HepG2 (cell line): ENCODE data around the gene INTS3. TPM values are rescaled to one million over a fixed set of nuclear protein-coding genes. Genes with fewer than 3 reads are reported as not detected.

Experiments used
- DMTF1 ChIP-seq: sonication (generic); formaldehyde crosslinking; IDR thresholded peaks from 2 replicates; pipeline ENCODE4 v1.4.0; 2020; ENCODE audit warnings: mild to moderate bottlenecking, missing genetic modification reagents
- FOXA1 ChIP-seq, 2 experiments: fragments of 450-650 bp in 1 of 2; sonication (generic) in 1 of 2; formaldehyde crosslinking in 1 of 2; IDR thresholded peaks; 2 replicates each; pipeline versions ENCODE4 v1.4.0 to v1.6.1; 2016 to 2020; ENCODE audit warnings: missing genetic modification reagents in 1 of 2
- GFI1 ChIP-seq: sonication (generic); formaldehyde crosslinking; IDR thresholded peaks from 2 replicates; pipeline ENCODE4 v1.5.0; 2020; ENCODE audit warnings: missing genetic modification reagents, mild to moderate bottlenecking, borderline replicate concordance
- HBP1 ChIP-seq: IDR thresholded peaks from 2 replicates; pipeline ENCODE4 v1.6.1; 2016; ENCODE audit warnings: low read depth, control low read depth
- HMGA1 ChIP-seq: sonication (generic); formaldehyde crosslinking; conservative IDR thresholded peaks from 2 replicates; pipeline ENCODE4 v1.4.0; 2020; ENCODE audit warnings: missing genetic modification reagents
- JARID2 ChIP-seq: sonication (generic); formaldehyde crosslinking; IDR thresholded peaks from 2 replicates; pipeline ENCODE4 v1.8.1; 2023; ENCODE audit warnings: missing genetic modification reagents, inconsistent platforms; ENCODE audit not compliant: insufficient replicate concordance
- MXD1 ChIP-seq: sonication (generic); formaldehyde crosslinking; IDR thresholded peaks from 2 replicates; pipeline ENCODE4 v1.4.0; 2020; ENCODE audit warnings: mild to moderate bottlenecking, missing genetic modification reagents
- NR2F6 ChIP-seq, 2 experiments: IDR thresholded peaks; 2 replicates each; pipeline ENCODE4 v1.6.1; 2016; ENCODE audit warnings: antibody characterized with exemption in 1 of 2, mild to moderate bottlenecking in 1 of 2
- PCBP1 ChIP-seq: fragments of 200-400 bp; formaldehyde crosslinking; IDR thresholded peaks from 2 replicates; pipeline ENCODE4 v1.6.1; 2017; ENCODE audit warnings: mild to moderate bottlenecking, low read depth, low read length, borderline replicate concordance
- PHB2 ChIP-seq: fragments of 450-650 bp; IDR thresholded peaks from 2 replicates; pipeline ENCODE4 v1.6.1; 2018; ENCODE audit not compliant: partially characterized antibody
- PLRG1 ChIP-seq: fragments of 450-650 bp; conservative IDR thresholded peaks from 2 replicates; pipeline ENCODE4 v1.6.1; 2016
- POLR2A ChIP-seq, 2 experiments: IDR thresholded peaks; 2 replicates each; pipeline ENCODE4 v1.6.1; 2011; ENCODE audit warnings: low read depth in 2 of 2, low read length in 2 of 2, mild to moderate bottlenecking in 1 of 2, moderate library complexity in 1 of 2; ENCODE audit not compliant: insufficient read depth in 1 of 2
- ZBTB43 ChIP-seq: sonication (generic); formaldehyde crosslinking; conservative IDR thresholded peaks from 2 replicates; pipeline ENCODE4 v1.4.0; 2020; ENCODE audit warnings: missing genetic modification reagents
- ZBTB8A ChIP-seq: sonication (generic); formaldehyde crosslinking; IDR thresholded peaks from 2 replicates; pipeline ENCODE4 v1.4.0; 2020; ENCODE audit warnings: mild to moderate bottlenecking, low read depth, missing genetic modification reagents, borderline replicate concordance
- ZNF281 ChIP-seq: sonication (generic); formaldehyde crosslinking; IDR thresholded peaks from 2 replicates; pipeline ENCODE4 v1.4.0; 2020; ENCODE audit warnings: missing genetic modification reagents, borderline replicate concordance
- ZNF878 ChIP-seq: sonication (generic); formaldehyde crosslinking; IDR thresholded peaks from 2 replicates; pipeline ENCODE4 v1.8.1; 2023; ENCODE audit warnings: mild to moderate bottlenecking, missing genetic modification reagents, moderate library complexity
- polyA plus RNA-seq, 8 experiments: library from polyadenylated mRNA; depleted of rRNA in 3 of 8; stranded (reverse) in 7 of 8; unstranded in 1 of 8; fragments of >200 nt; fragmentation: Illumina TruSeq in 4 of 8; extraction: Trizol in 4 of 8; gene quantifications; 2 replicates each; pipeline versions ENCODE4 v1.2.1 to v1.2.3, GENCODE V29; 2011 to 2016; ENCODE audit warnings: low read depth in 4 of 8, missing spikeins in 1 of 8, mixed read lengths in 1 of 8; ENCODE audit not compliant: insufficient read depth in 1 of 8
- total RNA-seq, 5 experiments: library from RNA; depleted of rRNA; stranded (reverse); fragments of >200 nt; fragmentation: Illumina TruSeq; extraction: Trizol; gene quantifications; 2 replicates each; pipeline ENCODE4 v1.2.3, GENCODE V29; 2016; ENCODE audit warnings: low read depth in 1 of 5

INTS3 gene
- total and polyA plus RNA-seq, 2 of the 13 experiments (the other 11 are each of a cell fraction or from before 2014, with no cell fraction given), result 17.2 to 27.2 TPM

GRCh38 chr1:153774780-153775457, 47.1 kb downstream of the INTS3 start, which contains the start of gene SLC27A3 (continued):
- TF ChIP-seq JARID2 (CRISPR knock-in tag), result no peak
- TF ChIP-seq ZNF878, result no peak
- TF ChIP-seq POLR2A (IDR thresholded peaks at IDR 0.05; ENCODE audit: insufficient read depth in 1 of 2, low read depth in 2 of 2, low read length in 2 of 2), result 0 out of 4 replicates have a peak, but pooled peaks of 1 of the 2 experiments have one; percentile 43
- no peak for TF ChIP-seq HBP1
- no peak for TF ChIP-seq ZBTB43 (CRISPR knock-in tag)
- TF ChIP-seq GFI1 (CRISPR knock-in tag), result no peak; the same call in 1 of the 2 replicates
- no peak for TF ChIP-seq PHB2
- TF ChIP-seq DMTF1, result no peak
- TF ChIP-seq ZNF281 (CRISPR knock-in tag), result no peak
- TF ChIP-seq HMGA1, result no peak
- TF ChIP-seq PLRG1, result no peak
- TF ChIP-seq ZBTB8A (CRISPR knock-in tag), result no peak
- TF ChIP-seq NR2F6 (IDR thresholded peaks at IDR 0.05), result no peak
- TF ChIP-seq NR2F6 (CRISPR knock-in tag; IDR thresholded peaks at IDR 0.05), result no peak
- 0 out of 2 replicates have a peak, but pooled peaks have one; percentile 60 for TF ChIP-seq PCBP1
- no peak for TF ChIP-seq FOXA1 (IDR thresholded peaks at IDR 0.05)
- no peak for TF ChIP-seq FOXA1 (CRISPR knock-in tag; IDR thresholded peaks at IDR 0.05)
- TF ChIP-seq MXD1 (CRISPR knock-in tag), result no peak
